Keratinocyte (primary cell): ENCODE data around the gene PPP1R12C. TPM values are rescaled to one million over a fixed set of nuclear protein-coding genes. Genes with fewer than 3 reads are reported as not detected.

ENCODE experiments used
- DNase-seq: peaks from one replicate; pipeline ENCODE4 v3.0.0-alpha.2; 2011; ENCODE audit warnings: low read depth, missing footprints, low spot score
- FAIRE-seq: peaks from 2 replicates; lab custom pipeline; 2011; peaks lifted over from hg19 to GRCh38; lab: Jason Lieb, UNC
- H2AFZ ChIP-seq: 2 replicates; pipeline ENCODE4 v1.6.0; 2012; ENCODE audit warnings: low read length, control low read depth, inconsistent platforms; ENCODE audit not compliant: control insufficient read depth
- H3K27ac ChIP-seq: 2 replicates; pipeline ENCODE4 v1.5.1; 2011; ENCODE audit warnings: low read length; ENCODE audit not compliant: control insufficient read depth, insufficient read depth
- H3K27me3 ChIP-seq: 3 replicates; pipeline ENCODE4 v1.6.0; 2011; ENCODE audit warnings: low read length; ENCODE audit not compliant: control insufficient read depth, insufficient read depth; ENCODE audit errors: extremely low read depth
- H3K36me3 ChIP-seq, 2 experiments: 2 replicates in 1 of 2; 3 replicates in 1 of 2; pipeline ENCODE4 v1.5.1; 2011; ENCODE audit warnings: low read length in 2 of 2, mild to moderate bottlenecking in 1 of 2; ENCODE audit not compliant: control insufficient read depth in 2 of 2, insufficient read depth in 2 of 2; ENCODE audit errors: extremely low read depth in 1 of 2
- H3K4me1 ChIP-seq: 3 replicates; pipeline ENCODE4 v1.5.1; 2011; ENCODE audit warnings: low read length; ENCODE audit not compliant: control insufficient read depth, insufficient read depth; ENCODE audit errors: extremely low read depth
- H3K4me2 ChIP-seq: 3 replicates; pipeline ENCODE4 v1.6.0; 2011; ENCODE audit warnings: low read depth, low read length; ENCODE audit not compliant: control insufficient read depth, insufficient read depth; ENCODE audit errors: extremely low read depth
- H3K4me3 ChIP-seq, 3 experiments: fragments of 200-600 bp in 1 of 3; sonication (generic) in 1 of 3; 2 replicates in 2 of 3; 3 replicates in 1 of 3; pipeline ENCODE4 v1.5.1; 2011 to 2016; ENCODE audit warnings: low read length in 3 of 3, mild to moderate bottlenecking in 3 of 3, control low read depth in 2 of 3, inconsistent platforms in 1 of 3, low read depth in 1 of 3, mixed read lengths in 1 of 3, mixed run types in 1 of 3, moderate library complexity in 1 of 3; ENCODE audit not compliant: control insufficient read depth in 2 of 3, insufficient read depth in 2 of 3; ENCODE audit errors: extremely low read depth in 1 of 3
- H3K79me2 ChIP-seq: 2 replicates; pipeline ENCODE4 v1.6.0; 2012; ENCODE audit warnings: low read length; ENCODE audit not compliant: control insufficient read depth, insufficient read depth
- H3K9ac ChIP-seq: 3 replicates; pipeline ENCODE4 v1.6.0; 2011; ENCODE audit warnings: low read length; ENCODE audit not compliant: control insufficient read depth, insufficient read depth; ENCODE audit errors: extremely low read depth
- H3K9me1 ChIP-seq: 3 replicates; pipeline ENCODE4 v1.6.0; 2011; ENCODE audit warnings: low read length; ENCODE audit not compliant: control insufficient read depth, insufficient read depth; ENCODE audit errors: extremely low read depth
- H3K9me3 ChIP-seq: 2 replicates; pipeline ENCODE4 v1.5.1; 2012; ENCODE audit warnings: low read depth, low read length; ENCODE audit not compliant: control insufficient read depth
- H4K20me1 ChIP-seq: 3 replicates; pipeline ENCODE4 v1.6.0; 2011; ENCODE audit warnings: low read length; ENCODE audit not compliant: control insufficient read depth, insufficient read depth; ENCODE audit errors: extremely low read depth
- EZH2 ChIP-seq: IDR thresholded peaks from one replicate; pipeline ENCODE4 v1.6.1; 2012; ENCODE audit warnings: inconsistent platforms, mild to moderate bottlenecking, low read length, moderate library complexity
- dilution Hi-C: fragments of 300-500 bp; cut with MboI; formaldehyde crosslinking; loops from one replicate; pipeline ENCODE4 v1.7.0; 2020; ENCODE audit warnings: low sequenced_read_pairs; ENCODE audit not compliant: extremely low pct_ligation_motif_present
- polyA plus RNA-seq, 5 experiments: library from polyadenylated mRNA; depleted of rRNA in 3 of 5; stranded (reverse) in 3 of 5; stranded (forward) in 1 of 5; unstranded in 1 of 5; fragments of >200 nt; gene quantifications; 1 replicate in 1 of 5; 2 replicates in 3 of 5; 3 replicates in 1 of 5; pipeline versions ENCODE4 v1.2.1 to v1.2.3, GENCODE V29; 2011 to 2012; ENCODE audit warnings: missing spikeins in 2 of 5, low read depth in 1 of 5, low replicate concordance in 1 of 5
- TF ChIP-seq, protein P1 (sequence below), 3 experiments: IDR thresholded peaks in 1 of 3; conservative IDR thresholded peaks in 1 of 3; optimal IDR thresholded peaks in 1 of 3; 2 replicates in 2 of 3; 3 replicates in 1 of 3; pipeline versions ENCODE3 to v1.5.1; 2011; ENCODE audit warnings: low read length in 3 of 3, mild to moderate bottlenecking in 3 of 3, moderate library complexity in 2 of 3, control low read depth in 1 of 3, inconsistent platforms in 1 of 3; ENCODE audit not compliant: insufficient read depth in 2 of 3; ENCODE audit errors: extremely low read depth in 1 of 3

PPP1R12C gene
- polyA plus RNA-seq, 1 donor (not counting 4 experiments of a cell fraction or from before 2014, with no cell fraction given) = 24.7 TPM

DNA sequence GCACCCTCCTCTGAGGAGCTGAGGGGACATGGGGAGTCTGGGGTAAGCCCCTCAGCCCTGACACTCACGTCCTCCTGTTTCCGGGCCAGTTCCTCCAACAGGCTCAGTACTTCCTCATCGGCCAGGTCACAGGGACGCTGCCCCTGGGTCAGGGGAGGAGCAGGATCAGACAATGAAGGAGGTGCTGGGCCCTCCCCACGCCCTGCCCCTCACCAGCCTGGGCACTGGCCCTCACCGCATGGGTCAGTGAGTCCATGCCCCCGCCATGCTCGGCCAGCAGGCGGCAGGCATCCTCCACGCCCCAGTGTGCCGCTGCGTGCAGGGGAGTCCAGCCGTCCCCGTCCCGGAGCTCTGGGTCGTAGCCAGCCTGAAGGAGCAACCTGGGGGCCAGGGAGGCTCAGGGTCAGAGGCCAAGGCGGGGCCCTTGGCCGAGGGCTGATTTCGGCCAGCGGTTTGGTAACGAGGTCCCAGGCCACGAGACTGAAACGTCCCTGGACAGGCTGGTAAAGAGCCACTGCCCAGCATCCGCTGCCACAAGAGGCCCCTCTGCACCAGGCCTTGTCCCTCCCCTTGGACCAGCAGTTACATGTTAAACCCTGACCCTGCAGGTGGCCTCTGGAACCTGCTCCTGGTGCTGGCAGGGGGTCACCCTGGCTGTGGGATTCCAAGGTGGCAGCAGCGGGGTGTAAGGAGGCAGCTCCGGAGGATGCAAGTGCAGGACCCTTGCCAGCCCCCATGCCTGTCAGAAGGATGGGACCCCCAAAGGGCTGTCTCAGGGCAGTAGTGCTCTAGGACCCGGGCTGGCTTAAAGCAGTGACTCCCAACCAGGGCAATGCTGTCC lies 18.5 kb downstream of the PPP1R12C start:
- Histone ChIP-seq H3K27me3 (no peaks in the 10 kb centered on the region), H3K9me1 (no peaks in the 10 kb centered on the region), H3K9me3 (no peaks in the 10 kb centered on the region), H3K36me3 (peaks cover 3 to 33% of the 10 kb centered on the region in 2 experiments), H3K27ac (no peak overlapping the region), H3K9ac (no peak overlapping the region), H3K4me3 (no peak overlapping the region), H3K4me2 (no peak overlapping the region), H2AFZ (no peak overlapping the region), H3K4me1 (no peaks in the 10 kb centered on the region), H3K79me2 (no peaks in the 10 kb centered on the region), H4K20me1 (peaks cover 7% of the 10 kb centered on the region)
- DNase-seq (no peak), FAIRE-seq (no peak)
- TF ChIP-seq EZH2 = no peak
- TF ChIP-seq, protein P1, sequence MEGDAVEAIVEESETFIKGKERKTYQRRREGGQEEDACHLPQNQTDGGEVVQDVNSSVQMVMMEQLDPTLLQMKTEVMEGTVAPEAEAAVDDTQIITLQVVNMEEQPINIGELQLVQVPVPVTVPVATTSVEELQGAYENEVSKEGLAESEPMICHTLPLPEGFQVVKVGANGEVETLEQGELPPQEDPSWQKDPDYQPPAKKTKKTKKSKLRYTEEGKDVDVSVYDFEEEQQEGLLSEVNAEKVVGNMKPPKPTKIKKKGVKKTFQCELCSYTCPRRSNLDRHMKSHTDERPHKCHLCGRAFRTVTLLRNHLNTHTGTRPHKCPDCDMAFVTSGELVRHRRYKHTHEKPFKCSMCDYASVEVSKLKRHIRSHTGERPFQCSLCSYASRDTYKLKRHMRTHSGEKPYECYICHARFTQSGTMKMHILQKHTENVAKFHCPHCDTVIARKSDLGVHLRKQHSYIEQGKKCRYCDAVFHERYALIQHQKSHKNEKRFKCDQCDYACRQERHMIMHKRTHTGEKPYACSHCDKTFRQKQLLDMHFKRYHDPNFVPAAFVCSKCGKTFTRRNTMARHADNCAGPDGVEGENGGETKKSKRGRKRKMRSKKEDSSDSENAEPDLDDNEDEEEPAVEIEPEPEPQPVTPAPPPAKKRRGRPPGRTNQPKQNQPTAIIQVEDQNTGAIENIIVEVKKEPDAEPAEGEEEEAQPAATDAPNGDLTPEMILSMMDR (optimal IDR thresholded peaks at IDR 0.05 in 1 of 3, IDR thresholded peaks at IDR 0.05 in 1 of 3, conservative IDR thresholded peaks at IDR 0.05 in 1 of 3; ENCODE audit: extremely low read depth in 1 of 3, insufficient read depth in 2 of 3, low read length in 3 of 3) = no peak
- dilution Hi-C loops = no loop called here

DNA sequence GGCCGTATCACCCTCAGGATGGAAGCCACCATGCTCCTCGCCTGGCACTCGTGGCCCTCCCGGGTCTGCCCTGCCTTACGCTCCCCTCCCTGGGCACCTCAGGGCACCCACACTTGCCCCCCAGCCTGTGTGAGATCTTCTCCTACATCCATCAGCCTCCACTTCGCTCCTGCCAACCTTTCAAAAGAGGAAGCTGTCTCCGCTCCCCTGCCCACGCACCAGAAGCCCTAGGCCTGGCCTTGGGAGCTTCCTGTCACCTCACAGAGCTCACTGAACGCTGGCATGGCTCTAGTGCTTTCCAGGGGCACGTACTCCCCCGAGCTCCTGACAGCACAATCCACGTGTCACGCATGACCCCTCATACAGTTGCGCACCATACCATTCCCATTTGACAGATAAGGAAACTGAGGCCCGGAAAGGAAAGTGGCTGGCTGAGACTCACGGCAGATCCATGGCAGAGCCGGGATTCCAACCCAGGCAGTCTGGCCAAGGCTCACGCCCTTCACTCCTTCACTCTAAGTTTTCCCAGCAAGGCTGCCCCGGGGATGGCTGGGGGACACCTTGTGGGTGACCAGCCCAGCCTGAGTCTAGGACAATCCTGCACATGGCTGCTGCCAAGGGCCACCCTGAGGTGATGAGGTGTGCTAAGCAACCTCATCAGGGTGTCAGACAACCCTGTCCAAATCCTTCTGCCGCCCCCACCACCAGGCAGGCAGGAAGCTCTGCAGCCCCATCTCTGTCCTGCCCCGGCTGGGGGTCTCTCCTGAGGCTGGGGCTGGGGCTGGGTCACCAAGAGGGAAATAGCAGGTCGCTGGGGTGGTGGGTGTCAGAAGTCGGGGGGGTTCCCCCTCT lies 19.3 kb downstream of the PPP1R12C start:
- no peak overlapping the region for H2AFZ ChIP-seq
- H3K9me3 ChIP-seq = no peaks in the 10 kb centered on the region
- no peaks in the 10 kb centered on the region for H3K9me1 ChIP-seq
- H3K4me3 ChIP-seq = no peak overlapping the region
- H3K4me2 ChIP-seq = no peak overlapping the region
- FAIRE-seq = no peak
- dilution Hi-C loops = no loop called here
- no peak overlapping the region for H3K9ac ChIP-seq
- no peak overlapping the region for H3K27ac ChIP-seq
- no peaks in the 10 kb centered on the region for H3K4me1 ChIP-seq
- TF ChIP-seq, protein P1 (optimal IDR thresholded peaks at IDR 0.05 in 1 of 3, IDR thresholded peaks at IDR 0.05 in 1 of 3, conservative IDR thresholded peaks at IDR 0.05 in 1 of 3; ENCODE audit: extremely low read depth in 1 of 3, insufficient read depth in 2 of 3, low read length in 3 of 3) = no peak
- no peak for TF ChIP-seq EZH2
- DNase-seq = no peak
- peaks cover 3 to 29% of the 10 kb centered on the region in 2 experiments for H3K36me3 ChIP-seq
- no peaks in the 10 kb centered on the region for H3K79me2 ChIP-seq
- peaks cover 7% of the 10 kb centered on the region for H4K20me1 ChIP-seq
- no peaks in the 10 kb centered on the region for H3K27me3 ChIP-seq
